Panc1 (cell line): ENCODE data around the gene NEIL1. TPM values are rescaled to one million over a fixed set of nuclear protein-coding genes. Genes with fewer than 3 reads are reported as not detected.

Source experiments
- ATAC-seq: fragments of 200-7000 bp; cut with Tn5 transposase; 2 replicates; pipeline ENCODE4 v1.9.1; 2020; ENCODE audit warnings: mild to moderate bottlenecking, moderate library complexity
- BruUV-seq: library from RNA; stranded (reverse); fragments of 400-500 nt; replicated peaks from 2 replicates; lab custom pipeline; 2021; lab: Mats Ljungman, UMichigan
- CTCF ChIA-PET: fragments of 300-600 bp; sonication (Branson Sonifier 250); formaldehyde crosslinking; loops from one replicate; lab custom pipeline; 2022; ENCODE audit warnings: antibody characterized with exemption; lab: Charles Lee
- POLR2A ChIA-PET: fragments of 300-600 bp; sonication (Branson Sonifier 250); formaldehyde crosslinking; loops from one replicate; lab custom pipeline; 2022; ENCODE audit warnings: antibody characterized with exemption; lab: Charles Lee
- DNase-seq: peaks from one replicate; pipeline ENCODE4 v3.0.0-alpha.2; 2010; ENCODE audit warnings: low read depth, low spot score
- H3K27ac ChIP-seq: 2 replicates; pipeline ENCODE4 v1.5.1; 2011; ENCODE audit warnings: mild to moderate bottlenecking, low read length, inconsistent platforms
- H3K27me3 ChIP-seq: fragments of 200-500 bp; sonication (Bioruptor generic); 2 replicates; pipeline ENCODE4 v1.6.0; 2014; ENCODE audit warnings: low read length, inconsistent platforms; ENCODE audit not compliant: control insufficient read depth, insufficient read depth
- H3K36me3 ChIP-seq: fragments of 200-500 bp; sonication (Bioruptor generic); 2 replicates; pipeline ENCODE4 v1.5.1; 2014; ENCODE audit warnings: inconsistent platforms, mild to moderate bottlenecking, low read length, moderate library complexity; ENCODE audit not compliant: control insufficient read depth, insufficient read depth
- H3K4me1 ChIP-seq: 2 replicates; pipeline ENCODE4 v1.5.1; 2011; ENCODE audit warnings: inconsistent platforms, mild to moderate bottlenecking, low read length, moderate library complexity; ENCODE audit not compliant: control insufficient read depth, insufficient read depth
- H3K4me3 ChIP-seq, 2 experiments: 2 replicates each; pipeline ENCODE4 v1.5.1; 2011 to 2012; ENCODE audit warnings: low read depth in 2 of 2, low read length in 2 of 2, mild to moderate bottlenecking in 2 of 2, inconsistent platforms in 1 of 2, moderate library complexity in 1 of 2
- H3K9me3 ChIP-seq: fragments of 200-500 bp; sonication (Bioruptor generic); 2 replicates; pipeline ENCODE4 v1.5.1; 2014; ENCODE audit warnings: low read depth, mild to moderate bottlenecking, inconsistent platforms, low read length, moderate library complexity; ENCODE audit not compliant: control insufficient read depth, insufficient read depth
- POLR2AphosphoS5 ChIP-seq: IDR thresholded peaks from 2 replicates; pipeline ENCODE4 v1.6.1; 2012; ENCODE audit warnings: mild to moderate bottlenecking, low read depth, low read length, moderate library complexity
- SIN3A ChIP-seq: IDR thresholded peaks from 2 replicates; pipeline ENCODE4 v1.6.1; 2012; ENCODE audit warnings: low read depth, mild to moderate bottlenecking, low read length, moderate library complexity, borderline replicate concordance; ENCODE audit not compliant: insufficient read depth
- TCF7L2 ChIP-seq: IDR thresholded peaks from 2 replicates; pipeline ENCODE4 v1.6.1; 2011; ENCODE audit warnings: mild to moderate bottlenecking, low read depth, low read length, inconsistent platforms
- in situ Hi-C: cut with HindIII; loops from 2 replicates; pipeline ENCODE4 v1.10.0; 2016; ENCODE audit warnings: low sequenced_read_pairs, low pct_unique_long_range_greater_than_20kb
- intact Hi-C: fragments of 100-400 bp; cut with micrococcal nuclease; formaldehyde crosslinking; loops from one replicate; pipeline ENCODE4 v1.10.0; 2022; ENCODE audit not compliant: unreplicated experiment
- total RNA-seq: library from RNA; stranded (reverse); gene quantifications from one replicate; pipeline ENCODE4 v1.2.1, GENCODE V29; 2021; ENCODE audit not compliant: unreplicated experiment
- TF ChIP-seq, protein P1 (sequence below): fragments of 450-650 bp; IDR thresholded peaks from 2 replicates; pipeline ENCODE4 v1.5.1; 2017; ENCODE audit warnings: mild to moderate bottlenecking
- TF ChIP-seq, protein P2 (sequence below), 2 experiments: IDR thresholded peaks; 2 replicates each; pipeline ENCODE4 v1.6.1; 2011 to 2012; ENCODE audit warnings: low read depth in 2 of 2, control low read depth in 1 of 2, low read length in 1 of 2, mild to moderate bottlenecking in 1 of 2, moderate library complexity in 1 of 2; ENCODE audit not compliant: insufficient read depth in 1 of 2

NEIL1 gene
- total RNA-seq, 1 experiment from 2014 or later, result 3.4 TPM

DNA sequence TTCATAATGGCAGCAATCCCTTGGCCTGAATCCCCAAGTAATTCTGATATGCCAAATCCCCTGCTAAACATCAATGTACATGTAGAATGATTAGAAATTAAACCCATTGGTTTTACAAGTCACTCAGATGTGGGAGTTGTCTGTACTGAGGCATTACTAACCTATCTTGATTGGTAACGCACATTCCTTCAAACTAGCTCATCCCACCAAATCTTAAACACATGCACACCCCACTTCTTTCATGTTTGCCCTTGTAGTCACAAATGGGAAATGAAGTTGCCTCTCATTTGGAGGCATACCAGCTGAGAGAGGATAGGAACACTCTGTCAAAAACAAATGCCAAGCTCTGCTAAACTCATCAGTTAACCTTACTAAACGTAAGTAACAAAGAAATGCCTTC is 50.7 kb downstream of the NEIL1 start:
- in situ Hi-C loops, result no loop called here
- CTCF ChIA-PET, result no interaction called here
- ATAC-seq, result no peak
- Histone ChIP-seq H3K27me3 (no peaks in the 10 kb centered on the region), H3K27ac (no peak overlapping the region), H3K9me3 (no peaks in the 10 kb centered on the region), H3K36me3 (peaks cover 47% of the 10 kb centered on the region), H3K4me3 (no peak overlapping the region), H3K4me1 (no peaks in the 10 kb centered on the region)
- DNase-seq, result no peak
- BruUV-seq, result no TSS peak
- intact Hi-C loops, result no loop called here
- POLR2A ChIA-PET, result interaction anchor here (0.5 kb wide), 1 partner anchor 38 kb away, joined by 4 read pairs; no protein-coding TSS in a partner anchor
- TF ChIP-seq, protein P1, sequence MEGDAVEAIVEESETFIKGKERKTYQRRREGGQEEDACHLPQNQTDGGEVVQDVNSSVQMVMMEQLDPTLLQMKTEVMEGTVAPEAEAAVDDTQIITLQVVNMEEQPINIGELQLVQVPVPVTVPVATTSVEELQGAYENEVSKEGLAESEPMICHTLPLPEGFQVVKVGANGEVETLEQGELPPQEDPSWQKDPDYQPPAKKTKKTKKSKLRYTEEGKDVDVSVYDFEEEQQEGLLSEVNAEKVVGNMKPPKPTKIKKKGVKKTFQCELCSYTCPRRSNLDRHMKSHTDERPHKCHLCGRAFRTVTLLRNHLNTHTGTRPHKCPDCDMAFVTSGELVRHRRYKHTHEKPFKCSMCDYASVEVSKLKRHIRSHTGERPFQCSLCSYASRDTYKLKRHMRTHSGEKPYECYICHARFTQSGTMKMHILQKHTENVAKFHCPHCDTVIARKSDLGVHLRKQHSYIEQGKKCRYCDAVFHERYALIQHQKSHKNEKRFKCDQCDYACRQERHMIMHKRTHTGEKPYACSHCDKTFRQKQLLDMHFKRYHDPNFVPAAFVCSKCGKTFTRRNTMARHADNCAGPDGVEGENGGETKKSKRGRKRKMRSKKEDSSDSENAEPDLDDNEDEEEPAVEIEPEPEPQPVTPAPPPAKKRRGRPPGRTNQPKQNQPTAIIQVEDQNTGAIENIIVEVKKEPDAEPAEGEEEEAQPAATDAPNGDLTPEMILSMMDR, result no peak
- TF ChIP-seq SIN3A (no peak), POLR2AphosphoS5 (no peak), TCF7L2 (no peak)
- TF ChIP-seq, protein P2, sequence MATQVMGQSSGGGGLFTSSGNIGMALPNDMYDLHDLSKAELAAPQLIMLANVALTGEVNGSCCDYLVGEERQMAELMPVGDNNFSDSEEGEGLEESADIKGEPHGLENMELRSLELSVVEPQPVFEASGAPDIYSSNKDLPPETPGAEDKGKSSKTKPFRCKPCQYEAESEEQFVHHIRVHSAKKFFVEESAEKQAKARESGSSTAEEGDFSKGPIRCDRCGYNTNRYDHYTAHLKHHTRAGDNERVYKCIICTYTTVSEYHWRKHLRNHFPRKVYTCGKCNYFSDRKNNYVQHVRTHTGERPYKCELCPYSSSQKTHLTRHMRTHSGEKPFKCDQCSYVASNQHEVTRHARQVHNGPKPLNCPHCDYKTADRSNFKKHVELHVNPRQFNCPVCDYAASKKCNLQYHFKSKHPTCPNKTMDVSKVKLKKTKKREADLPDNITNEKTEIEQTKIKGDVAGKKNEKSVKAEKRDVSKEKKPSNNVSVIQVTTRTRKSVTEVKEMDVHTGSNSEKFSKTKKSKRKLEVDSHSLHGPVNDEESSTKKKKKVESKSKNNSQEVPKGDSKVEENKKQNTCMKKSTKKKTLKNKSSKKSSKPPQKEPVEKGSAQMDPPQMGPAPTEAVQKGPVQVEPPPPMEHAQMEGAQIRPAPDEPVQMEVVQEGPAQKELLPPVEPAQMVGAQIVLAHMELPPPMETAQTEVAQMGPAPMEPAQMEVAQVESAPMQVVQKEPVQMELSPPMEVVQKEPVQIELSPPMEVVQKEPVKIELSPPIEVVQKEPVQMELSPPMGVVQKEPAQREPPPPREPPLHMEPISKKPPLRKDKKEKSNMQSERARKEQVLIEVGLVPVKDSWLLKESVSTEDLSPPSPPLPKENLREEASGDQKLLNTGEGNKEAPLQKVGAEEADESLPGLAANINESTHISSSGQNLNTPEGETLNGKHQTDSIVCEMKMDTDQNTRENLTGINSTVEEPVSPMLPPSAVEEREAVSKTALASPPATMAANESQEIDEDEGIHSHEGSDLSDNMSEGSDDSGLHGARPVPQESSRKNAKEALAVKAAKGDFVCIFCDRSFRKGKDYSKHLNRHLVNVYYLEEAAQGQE (IDR thresholded peaks at IDR 0.05; ENCODE audit: insufficient read depth in 1 of 2, low read depth in 2 of 2, low read length in 1 of 2), result no peak

DNA sequence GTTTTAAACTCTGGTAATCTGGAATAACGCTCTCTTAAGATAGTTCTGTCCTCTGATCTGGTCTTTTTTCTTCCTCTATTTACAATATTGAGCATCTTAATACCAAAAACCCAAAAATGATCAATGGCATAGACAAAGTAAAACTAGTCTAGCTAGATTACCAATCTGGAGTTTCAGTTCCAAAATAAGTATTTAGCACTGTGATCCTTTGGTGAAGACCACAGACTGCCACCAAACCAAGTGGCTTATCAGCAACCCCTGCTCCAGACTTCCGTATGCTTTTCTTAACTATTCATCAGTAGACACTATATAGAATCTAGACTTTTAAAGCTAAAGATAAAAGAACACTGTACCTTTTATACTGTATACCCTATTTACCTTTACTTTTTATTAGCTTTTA is 57.1 kb downstream of the NEIL1 start:
- ATAC-seq (no peak), DNase-seq (no peak)
- H3K9me3 ChIP-seq, result no peaks in the 10 kb centered on the region
- no peak overlapping the region for H3K27ac ChIP-seq
- H3K4me3 ChIP-seq, result no peak overlapping the region
- no TSS peak for BruUV-seq
- POLR2A ChIA-PET, result no interaction called here
- no peaks in the 10 kb centered on the region for H3K27me3 ChIP-seq
- intact Hi-C loops (no loop called here), in situ Hi-C loops (no loop called here)
- no peaks in the 10 kb centered on the region for H3K4me1 ChIP-seq
- TF ChIP-seq SIN3A (no peak), POLR2AphosphoS5 (no peak), TCF7L2 (no peak)
- TF ChIP-seq, protein P2 (IDR thresholded peaks at IDR 0.05; ENCODE audit: insufficient read depth in 1 of 2, low read depth in 2 of 2, low read length in 1 of 2), result no peak
- TF ChIP-seq, protein P1, result no peak
- CTCF ChIA-PET, result no interaction called here
- peaks cover 36% of the 10 kb centered on the region for H3K36me3 ChIP-seq
